ENCODE data around the gene COL9A3. TPM values are rescaled to one million over a fixed set of nuclear protein-coding genes. Genes with fewer than 3 reads are reported as not detected.
A peak's percentile ranks its signal among the peaks of the same experiment; 100 is the strongest.

COL9A3 gene
- total and polyA plus RNA-seq, 8 donors: 2.3 to 107 (median 56.2) TPM

DNA sequence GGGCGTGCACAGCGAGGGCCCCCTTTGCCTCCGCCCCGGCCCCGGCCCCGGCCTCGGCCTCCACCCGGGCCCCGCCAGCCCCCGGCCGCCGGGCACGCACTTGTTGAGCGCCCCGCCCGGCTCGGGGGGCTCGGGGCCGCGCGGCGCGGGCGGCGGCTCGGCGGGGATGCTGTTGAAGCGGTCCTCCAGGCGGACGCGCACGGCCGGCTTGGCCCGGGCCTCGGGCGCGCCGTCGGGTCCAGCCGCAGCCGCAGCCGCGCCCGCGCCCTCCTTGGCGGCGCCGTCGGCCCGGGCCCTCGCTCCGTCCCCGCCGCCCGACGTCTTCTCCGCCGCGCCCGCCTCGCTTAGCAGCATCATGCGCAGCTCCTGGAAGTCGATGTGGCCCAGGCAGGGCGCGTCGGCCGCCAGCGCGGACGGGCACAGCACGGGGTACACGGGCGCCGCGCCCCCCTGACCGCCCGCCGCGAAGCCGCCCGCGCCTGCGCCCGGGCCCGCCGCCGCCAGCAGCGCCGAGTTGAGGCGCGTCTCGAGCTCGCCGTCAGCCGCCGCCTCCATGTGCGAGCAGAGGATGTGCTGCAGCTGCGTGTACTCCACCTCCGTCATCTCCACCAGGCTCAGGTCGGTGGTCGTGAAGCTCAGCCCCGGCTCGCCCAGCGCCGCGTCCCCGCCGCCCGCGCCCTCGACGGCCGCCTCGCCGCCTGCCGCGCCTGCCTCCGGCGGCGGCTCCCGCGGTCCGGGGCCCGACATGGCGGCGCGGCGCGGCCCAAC is 44.3 kb downstream of the COL9A3 start:
- peaks cover 0 to 12% of the 10 kb centered on the region in 2 donors for H3K27me3 ChIP-seq
- H3K27ac ChIP-seq: no peak overlapping the region
- ATAC-seq: no peak
- intact Hi-C loops (cut with DNase I): no loop called here
- DNase-seq: peak in 2 of 4 donors; percentile 43 to 86
- H3K36me3 ChIP-seq: peaks cover 0 to 10% of the 10 kb centered on the region in 2 donors
- H3K9me3 ChIP-seq: no peaks in the 10 kb centered on the region
- H3K4me1 ChIP-seq: peaks cover 7 to 19% of the 10 kb centered on the region in 2 donors
- peak overlapping the region; percentile 15 to 42 for H3K4me3 ChIP-seq
- TF ChIP-seq, protein P1, sequence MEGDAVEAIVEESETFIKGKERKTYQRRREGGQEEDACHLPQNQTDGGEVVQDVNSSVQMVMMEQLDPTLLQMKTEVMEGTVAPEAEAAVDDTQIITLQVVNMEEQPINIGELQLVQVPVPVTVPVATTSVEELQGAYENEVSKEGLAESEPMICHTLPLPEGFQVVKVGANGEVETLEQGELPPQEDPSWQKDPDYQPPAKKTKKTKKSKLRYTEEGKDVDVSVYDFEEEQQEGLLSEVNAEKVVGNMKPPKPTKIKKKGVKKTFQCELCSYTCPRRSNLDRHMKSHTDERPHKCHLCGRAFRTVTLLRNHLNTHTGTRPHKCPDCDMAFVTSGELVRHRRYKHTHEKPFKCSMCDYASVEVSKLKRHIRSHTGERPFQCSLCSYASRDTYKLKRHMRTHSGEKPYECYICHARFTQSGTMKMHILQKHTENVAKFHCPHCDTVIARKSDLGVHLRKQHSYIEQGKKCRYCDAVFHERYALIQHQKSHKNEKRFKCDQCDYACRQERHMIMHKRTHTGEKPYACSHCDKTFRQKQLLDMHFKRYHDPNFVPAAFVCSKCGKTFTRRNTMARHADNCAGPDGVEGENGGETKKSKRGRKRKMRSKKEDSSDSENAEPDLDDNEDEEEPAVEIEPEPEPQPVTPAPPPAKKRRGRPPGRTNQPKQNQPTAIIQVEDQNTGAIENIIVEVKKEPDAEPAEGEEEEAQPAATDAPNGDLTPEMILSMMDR (IDR thresholded peaks at IDR 0.05): no peak

DNA sequence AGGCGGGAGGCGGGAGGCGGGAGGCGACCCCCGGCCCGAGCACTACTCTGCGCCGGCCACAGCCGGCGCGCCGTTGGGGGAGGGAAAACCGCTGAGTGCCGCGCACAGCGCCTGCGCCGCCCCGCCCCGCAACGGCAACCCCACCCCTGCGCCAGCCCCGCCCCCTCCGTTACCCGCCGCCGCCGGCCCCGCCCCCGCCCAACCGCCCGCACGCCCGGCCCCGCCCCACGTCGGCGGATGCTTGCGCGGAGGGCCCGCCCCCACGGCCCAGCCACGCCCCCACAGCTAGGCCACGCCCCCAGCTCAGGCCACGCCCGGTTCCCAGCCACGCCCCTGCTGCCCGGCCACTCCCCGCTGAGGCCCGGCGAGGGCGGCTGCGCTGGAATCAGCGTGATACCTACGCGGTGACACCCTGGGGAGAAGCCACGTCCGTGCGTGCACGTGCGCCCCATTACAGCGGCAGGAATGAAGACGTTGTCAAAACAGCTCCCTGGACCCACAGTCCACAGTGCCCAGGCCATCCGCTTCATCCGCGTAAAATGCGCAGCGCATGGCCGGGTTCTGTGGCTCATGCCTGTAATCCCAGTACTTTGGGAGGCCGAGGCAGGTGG is 45.0 kb downstream of the COL9A3 start, which contains the start of gene TCFL5:
TCFL5 (minus strand) TSS at position 97 of the 611 bp plus-strand sequence. CDS start 152 bp downstream, outside the sequence.
- H3K4me3 ChIP-seq: peak within 1 kb of the TSS; percentile 15 to 42
- peak; percentile 100 for ATAC-seq
- H3K9me3 ChIP-seq: no peaks in the 10 kb centered on the region
- intact Hi-C loops (cut with DNase I): no loop called here
- H3K4me1 ChIP-seq: peaks cover 7 to 19% of the 10 kb centered on the region in 2 donors
- H3K36me3 ChIP-seq: peaks cover 0 to 7% of the 10 kb centered on the region in 2 donors
- TF ChIP-seq, protein P1 (IDR thresholded peaks at IDR 0.05): no peak
- no peak within 1 kb of the TSS for H3K27ac ChIP-seq
- H3K27me3 ChIP-seq: peaks cover 0 to 12% of the 10 kb centered on the region in 2 donors
- peak; percentile 74 to 98 (median 89) for DNase-seq

DNA sequence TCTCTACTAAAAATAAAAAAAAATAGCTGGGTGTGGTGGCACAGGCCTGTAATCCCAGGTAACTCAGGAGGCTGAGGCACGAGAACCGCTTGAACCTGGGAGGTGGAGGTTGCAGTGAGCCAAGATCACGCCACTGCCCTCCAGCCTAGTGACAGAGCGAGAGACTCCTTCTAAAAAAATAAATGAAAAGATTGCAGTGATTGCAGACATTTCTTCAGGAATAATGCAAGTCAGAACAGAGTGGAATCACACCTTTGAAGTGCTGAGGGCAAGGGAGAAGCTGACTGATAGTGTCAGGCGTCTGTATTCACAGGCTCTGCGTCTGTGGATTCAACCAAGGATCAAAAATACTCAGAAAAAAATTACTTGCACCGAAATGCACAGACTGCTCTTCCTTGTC is 47.4 kb downstream of the COL9A3 start:
- Histone ChIP-seq H3K27me3 (peaks cover 0 to 12% of the 10 kb centered on the region in 2 donors), H3K4me3 (no peak overlapping the region), H3K36me3 (no peaks in the 10 kb centered on the region), H3K4me1 (peaks cover 7 to 19% of the 10 kb centered on the region in 2 donors), H3K27ac (no peak overlapping the region), H3K9me3 (no peaks in the 10 kb centered on the region)
- intact Hi-C loops (cut with DNase I): no loop called here
- ATAC-seq (no peak), DNase-seq (peak in 1 of 4 donors; percentile 4)
- TF ChIP-seq, protein P1 (IDR thresholded peaks at IDR 0.05): no peak

DNA sequence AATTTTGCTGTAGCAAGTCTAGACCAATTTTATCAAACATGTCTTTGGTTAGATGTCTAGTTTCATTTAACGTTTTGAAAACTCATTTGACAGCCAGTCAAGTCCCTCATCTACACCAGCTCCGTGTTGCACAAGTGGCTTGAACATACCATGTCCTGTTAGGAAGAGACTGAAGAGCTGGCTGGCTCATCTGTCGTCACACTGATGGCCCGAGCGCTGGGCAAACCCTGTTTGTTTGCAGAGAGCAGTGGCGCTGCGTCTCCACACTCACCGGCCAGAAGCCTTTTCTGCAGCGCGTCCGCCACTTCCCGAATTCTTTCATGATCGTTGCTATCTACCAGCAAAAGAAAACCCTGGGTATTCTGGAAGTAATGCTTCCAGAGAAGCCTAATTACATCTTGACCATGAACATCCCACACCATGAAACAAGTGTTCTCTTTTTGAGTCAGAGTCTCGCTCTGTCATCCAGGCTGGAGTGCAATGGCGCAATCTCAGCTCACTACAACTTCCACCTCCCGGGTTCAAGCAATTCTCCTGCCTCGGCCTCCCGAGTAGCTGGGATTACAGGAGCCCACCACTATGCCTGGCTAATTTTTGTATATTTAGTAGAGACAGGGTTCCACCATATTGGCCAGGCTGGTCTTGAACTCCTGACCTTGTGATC is 55.5 kb downstream of the COL9A3 start:
- peaks cover 0 to 9% of the 10 kb centered on the region in 2 donors for H3K27me3 ChIP-seq
- intact Hi-C loops (cut with DNase I): no loop called here
- peaks cover 8% of the 10 kb centered on the region in 2 donors for H3K4me1 ChIP-seq
- no peak overlapping the region for H3K27ac ChIP-seq
- no peak for DNase-seq
- no peak overlapping the region for H3K4me3 ChIP-seq
- H3K9me3 ChIP-seq: no peaks in the 10 kb centered on the region
- no peak for ATAC-seq
- no peaks in the 10 kb centered on the region for H3K36me3 ChIP-seq
- TF ChIP-seq, protein P1 (IDR thresholded peaks at IDR 0.05): no peak

DNA sequence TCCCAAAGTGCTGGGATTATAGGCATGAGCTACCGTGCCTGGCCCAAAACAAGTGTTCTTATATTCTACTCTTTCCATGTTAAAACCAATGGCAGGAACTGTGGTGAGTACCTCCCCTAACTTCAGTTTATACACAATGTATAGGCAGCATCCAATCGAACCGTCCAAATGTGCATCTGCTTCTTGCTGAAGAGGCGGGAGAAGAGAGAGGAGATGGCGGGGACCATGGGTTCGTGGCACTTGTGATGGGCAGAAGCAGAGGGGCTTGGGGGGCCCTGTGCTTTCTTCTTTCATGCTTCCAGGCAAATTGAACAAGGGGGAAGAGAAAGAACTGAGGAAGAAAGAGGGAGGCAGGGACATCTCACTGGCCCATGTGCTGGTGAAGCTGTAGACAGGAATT is 56.0 kb downstream of the COL9A3 start:
- no peak overlapping the region for H3K27ac ChIP-seq
- ATAC-seq (no peak), DNase-seq (no peak)
- H3K27me3 ChIP-seq: peaks cover 0 to 9% of the 10 kb centered on the region in 2 donors
- H3K36me3 ChIP-seq: no peaks in the 10 kb centered on the region
- H3K4me1 ChIP-seq: peaks cover 8 to 10% of the 10 kb centered on the region in 2 donors
- TF ChIP-seq, protein P1 (IDR thresholded peaks at IDR 0.05): no peak
- no peak overlapping the region for H3K4me3 ChIP-seq
- H3K9me3 ChIP-seq: no peaks in the 10 kb centered on the region
- intact Hi-C loops (cut with DNase I): no loop called here
